Hematopoietic multipotent progenitor cell treated with erythropoietin and hydrocortisone succinate and interleukin-3 and kit ligand, for 6 days (in vitro differentiated cells): ENCODE data around the gene DISP2.
A peak's percentile ranks its signal among the peaks of the same experiment; 100 is the strongest.

ENCODE experiments used
- DNase-seq: peaks from one replicate; pipeline ENCODE4 v3.0.0-alpha.2; 2015

Gene DISP2

DNA sequence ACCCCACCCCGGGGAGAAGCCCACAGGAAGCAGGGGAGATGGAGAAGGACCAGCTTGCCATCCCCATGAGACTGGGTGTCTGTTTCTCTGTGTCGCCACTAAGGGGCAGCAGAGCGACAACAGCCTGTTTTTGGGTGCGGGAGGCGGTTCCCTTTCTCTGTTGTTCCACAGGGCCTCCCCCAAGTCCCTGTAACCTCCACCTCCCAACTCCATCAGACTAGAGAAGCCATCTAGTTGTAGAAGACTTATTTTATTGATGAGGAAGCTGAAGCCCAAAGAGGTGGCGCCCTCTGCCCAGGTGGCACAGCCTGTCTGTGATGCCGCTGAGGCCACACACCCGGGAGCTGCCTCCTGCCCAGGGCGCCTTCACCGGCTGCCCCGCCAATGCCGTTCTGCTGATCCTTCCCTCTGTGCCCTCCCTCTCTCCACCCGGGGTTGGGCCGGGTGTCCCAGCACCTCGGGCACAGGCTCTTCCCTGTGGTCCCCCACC lies 13.3 kb upstream of the DISP2 start:
- DNase-seq = peak; percentile 89

DNA sequence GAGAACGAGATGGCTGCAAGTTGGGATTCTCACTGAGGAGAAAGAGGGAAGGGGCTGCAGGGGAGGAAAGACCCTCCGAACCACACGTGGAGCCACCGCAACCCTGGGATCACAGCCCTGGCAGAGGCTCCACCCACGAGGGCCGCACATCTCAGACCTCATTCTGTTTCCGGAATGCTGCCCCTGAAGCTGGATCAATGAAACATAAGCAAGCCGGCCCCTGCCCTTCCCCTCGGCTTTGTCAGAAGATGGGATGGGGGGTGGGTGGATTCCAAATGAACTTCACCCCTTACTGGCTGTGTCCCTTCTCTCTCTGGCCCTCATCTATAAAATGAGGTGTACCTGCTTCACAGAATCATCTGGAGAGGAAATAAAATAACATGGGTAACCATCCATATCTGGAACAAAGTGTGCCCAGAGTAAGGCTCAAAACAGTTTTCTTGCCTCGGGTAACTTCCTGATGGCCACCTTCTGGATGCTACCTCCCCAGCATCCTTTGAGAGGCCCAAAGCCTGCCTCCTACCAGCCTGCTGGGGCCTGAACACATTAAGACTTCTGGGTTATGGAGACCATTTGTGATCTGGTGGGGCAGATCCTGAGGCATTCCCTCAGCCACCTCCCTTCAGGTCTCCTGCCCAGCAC lies 12.7 kb upstream of the DISP2 start:
- DNase-seq = no peak

DNA sequence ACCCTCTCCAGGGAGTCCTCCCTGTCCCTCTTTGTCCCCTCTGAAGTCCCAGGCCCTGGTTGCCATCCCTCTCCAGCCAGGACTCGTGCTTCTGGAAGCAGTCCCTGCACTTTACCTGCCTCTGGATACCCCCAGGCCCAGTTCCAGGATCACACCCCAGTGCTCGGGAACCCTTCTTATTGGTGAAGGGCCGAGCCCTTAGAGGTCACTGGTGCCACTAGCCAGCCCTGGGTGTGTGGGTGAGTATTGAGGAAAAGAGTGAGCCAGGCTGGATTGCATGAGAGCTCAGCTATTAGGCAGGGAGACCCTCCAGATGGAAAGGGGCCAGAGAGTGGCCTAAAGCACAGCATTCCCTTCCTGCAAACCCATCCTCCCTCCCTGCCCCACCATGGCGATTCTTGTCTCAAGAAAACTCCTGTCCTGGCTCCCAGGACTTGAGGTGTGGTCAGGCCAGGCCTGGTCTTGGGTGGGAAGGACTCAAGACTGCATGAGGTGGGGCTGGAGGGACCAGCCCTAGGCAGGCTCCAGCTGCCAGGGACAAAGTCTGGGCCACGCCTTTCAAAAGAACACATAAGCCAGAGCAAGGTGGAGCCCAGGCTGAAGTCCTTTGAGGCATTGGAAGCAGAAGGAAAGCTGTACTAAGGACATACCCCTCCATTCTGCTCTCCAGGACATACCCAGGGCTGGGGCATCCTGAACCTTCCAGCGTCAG lies 12.0 kb upstream of the DISP2 start:
- no peak for DNase-seq

DNA sequence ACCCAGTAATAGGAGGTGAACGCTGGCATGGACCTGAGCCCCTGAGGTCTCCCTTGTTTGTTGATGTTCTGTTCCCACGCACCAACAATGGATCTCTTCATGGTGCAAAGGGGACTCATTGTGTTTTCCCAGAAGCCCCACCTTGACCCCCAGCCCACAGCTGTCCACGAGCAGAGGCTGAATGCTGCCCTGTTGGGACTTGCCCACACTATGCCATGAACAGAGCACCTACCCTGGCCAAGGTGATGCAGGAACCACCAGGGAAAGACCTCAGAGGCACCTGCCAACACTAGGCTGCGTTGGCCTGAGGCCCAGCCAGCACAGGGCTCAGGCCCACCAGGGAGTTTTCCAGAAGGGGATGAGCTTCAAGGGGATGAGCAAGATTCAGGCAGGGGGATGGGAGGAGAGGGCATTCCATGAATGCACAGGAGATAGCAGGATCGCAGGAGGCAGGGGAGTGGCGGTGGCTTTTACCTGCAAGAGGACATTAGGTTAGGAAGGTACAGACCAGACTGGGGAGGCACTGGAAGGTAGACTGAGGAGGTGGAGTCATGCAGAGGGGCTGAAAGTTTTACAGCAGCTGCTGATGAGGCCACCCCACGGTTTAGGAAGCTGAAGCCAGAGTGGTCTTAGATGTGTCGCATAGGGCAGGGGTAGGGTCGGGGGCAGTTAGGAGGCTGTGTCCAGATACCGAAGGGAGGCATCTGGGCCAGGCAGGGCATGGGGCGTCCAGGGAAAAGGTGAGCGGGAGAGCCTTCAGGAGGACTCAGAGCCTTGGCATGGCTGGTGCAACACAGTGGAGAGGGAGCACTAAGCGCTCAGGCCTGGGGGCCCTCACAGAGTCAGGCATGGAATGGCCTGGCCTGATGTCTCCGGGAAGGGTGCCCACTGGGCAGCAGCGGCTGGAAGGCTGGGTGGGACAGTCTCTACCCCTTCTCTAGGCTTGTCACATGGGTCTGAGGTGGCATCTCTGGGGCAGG lies 11.2 kb upstream of the DISP2 start:
- no peak for DNase-seq

DNA sequence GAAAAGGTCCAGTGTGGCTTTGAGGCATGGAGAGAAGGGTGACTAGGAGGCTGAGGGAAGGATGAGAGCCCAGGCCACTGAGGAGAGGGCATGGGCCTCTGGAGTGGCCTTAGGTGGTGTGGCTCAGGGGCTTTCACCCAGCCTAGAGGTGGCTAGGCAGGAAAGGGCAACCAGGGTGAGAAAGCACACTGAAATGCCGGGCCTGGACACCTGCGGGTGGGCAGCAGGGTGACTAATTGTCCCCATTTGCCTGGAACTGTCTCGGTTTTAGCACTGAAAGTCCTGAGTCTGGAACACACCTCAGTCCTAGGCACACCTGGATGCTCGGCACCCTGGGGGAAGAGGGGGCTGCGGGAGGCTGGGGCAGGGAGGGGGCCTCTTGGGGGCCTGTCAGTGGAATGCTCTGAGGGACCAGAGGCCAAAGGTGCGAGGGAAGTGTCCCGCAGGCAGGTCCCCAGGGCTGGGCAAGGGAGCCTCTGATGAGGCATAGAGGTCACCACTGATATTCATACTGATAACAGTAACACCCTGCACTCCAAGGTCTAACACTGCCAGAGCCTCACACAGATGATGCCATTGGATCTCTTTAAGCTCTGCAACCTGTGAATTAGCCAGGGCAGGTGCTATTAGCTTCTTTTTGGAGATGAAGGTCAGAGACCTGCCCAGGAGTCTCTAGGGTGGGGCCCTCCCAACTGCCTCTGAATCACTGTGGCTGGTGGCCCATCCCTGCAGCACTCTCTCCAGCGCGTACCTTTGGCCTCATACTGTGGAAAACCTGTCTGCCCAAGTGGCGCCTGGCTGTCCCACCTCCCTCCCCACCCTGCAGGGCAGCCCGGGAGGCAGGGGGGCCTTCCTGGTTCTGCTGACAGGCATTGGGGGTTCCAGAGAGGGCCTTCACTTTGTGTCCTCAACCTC lies 10.2 kb upstream of the DISP2 start:
- DNase-seq = no peak

DNA sequence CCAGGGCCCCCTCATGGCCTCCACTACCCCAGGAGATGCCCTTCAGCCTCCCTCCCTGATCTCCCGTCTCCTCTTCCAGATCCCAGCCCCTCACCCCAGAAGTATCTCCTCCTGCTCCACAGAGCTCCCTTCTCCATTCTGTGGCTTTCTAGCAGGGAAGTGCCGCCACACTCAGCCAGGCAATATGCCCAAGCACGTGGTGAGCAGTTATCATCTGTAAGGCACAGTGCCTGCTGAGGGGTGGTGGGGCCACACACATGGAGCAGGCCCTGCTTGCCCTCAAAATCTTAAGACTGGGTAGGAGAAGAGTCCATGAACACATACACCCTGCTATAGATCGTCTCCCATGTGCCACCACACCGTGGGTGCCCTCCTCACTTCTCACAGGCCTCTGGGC lies 9.5 kb upstream of the DISP2 start:
- DNase-seq = peak; percentile 53

DNA sequence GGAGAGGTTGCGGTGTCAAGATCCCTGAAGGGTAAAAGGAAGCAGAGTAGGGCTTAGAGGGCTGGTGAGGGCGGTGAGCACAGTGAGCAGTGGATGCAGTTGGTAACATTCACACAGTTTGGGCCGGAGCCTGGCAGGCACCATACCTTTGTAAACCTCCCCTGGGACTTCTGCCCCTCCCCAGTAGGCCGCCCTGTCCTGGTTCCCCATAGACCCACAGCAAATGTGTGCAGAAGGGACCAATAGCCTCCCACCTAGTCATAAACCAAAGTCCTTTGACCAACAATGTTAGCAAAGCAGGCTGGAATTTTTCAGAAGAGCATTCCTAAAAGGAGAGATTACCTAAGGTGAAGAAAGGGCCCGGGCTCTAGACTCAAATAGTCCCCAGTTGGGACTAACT lies 8.9 kb upstream of the DISP2 start:
- DNase-seq = no peak

DNA sequence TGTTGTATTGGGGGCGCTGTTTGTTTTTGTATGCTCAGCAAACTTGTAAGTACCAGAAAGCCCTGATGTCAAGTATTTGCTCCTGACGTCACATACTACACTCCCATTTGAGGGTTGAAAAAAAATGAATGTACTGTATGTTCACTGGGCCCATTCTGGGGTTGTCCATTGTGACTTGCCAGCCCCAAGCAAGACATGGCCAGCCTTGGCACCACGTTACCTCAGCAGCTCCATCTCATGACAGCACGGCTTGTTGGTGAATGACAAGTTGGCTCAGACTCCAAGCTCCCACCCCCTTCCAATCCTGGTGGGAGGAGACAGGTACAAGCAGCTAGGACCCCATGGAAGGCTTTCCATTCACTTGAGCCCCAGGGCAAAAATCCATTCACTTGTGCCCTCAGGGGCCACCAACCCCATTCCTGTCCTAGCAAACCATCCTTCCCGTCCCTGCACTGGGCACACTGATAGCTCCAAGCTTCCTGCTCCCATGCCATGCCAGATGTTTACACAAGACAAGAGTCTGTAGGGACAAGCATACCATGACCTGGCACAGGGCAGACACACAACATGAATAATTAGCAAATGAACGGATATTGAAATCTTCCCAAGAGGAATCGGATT lies 5.6 kb upstream of the DISP2 start:
- no peak for DNase-seq

DNA sequence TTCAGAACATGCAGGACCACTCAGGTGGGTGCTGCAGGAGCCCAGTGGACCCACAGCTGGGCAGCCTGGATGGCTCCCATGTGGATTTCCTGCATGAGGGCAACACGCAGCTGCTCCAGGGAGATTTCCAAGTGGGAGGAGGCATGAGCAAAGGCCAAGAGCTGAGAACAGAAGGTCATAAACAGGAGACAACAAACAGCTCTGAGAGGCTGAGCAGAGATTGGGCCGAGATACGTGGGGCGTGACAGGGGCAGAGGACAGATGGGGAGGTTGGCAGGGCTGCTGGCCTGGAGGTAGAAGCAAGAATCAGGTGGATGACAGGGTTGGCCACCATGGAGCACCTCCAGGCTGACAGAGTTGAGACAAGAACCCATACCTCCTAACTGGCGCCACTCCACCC lies 4.3 kb upstream of the DISP2 start:
- no peak for DNase-seq

DNA sequence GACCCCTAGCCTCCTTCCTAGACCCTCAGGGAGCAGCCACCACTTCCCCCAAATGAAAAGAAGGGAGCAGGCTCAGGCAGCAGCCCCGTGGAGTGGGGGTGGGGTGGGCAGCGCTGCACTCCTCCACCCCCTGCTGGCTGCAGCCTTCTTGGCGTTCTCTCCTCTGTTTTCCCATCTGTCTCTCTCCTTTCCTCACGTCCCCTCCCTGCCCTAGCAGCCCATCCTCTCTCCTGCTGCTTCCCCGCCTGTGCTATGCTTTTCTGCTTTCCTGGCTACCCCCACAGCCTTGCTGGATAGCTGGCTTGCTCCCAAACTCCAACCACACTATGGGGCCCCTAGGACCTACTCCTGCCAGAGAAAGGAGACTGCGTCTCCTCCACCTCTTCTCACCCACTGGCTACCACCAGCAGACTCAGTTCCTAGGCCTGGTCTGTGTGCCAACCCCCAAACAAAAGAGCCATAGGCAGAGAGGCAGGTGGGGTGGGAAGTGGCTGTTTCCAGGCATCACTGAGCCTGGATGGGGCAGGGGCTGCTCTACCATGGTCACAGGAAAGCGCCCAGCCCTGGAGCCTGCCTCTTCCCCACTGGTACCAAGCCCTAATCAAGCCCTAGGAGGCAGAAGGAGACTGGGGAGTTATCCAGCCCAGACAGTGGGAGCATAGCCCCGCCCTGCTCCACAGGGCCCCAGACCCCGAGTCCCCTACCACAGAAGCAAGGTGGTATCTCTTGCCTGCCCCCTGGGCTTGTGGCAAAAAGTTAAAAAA lies 3.4 kb upstream of the DISP2 start:
- DNase-seq = peak; percentile 73

DNA sequence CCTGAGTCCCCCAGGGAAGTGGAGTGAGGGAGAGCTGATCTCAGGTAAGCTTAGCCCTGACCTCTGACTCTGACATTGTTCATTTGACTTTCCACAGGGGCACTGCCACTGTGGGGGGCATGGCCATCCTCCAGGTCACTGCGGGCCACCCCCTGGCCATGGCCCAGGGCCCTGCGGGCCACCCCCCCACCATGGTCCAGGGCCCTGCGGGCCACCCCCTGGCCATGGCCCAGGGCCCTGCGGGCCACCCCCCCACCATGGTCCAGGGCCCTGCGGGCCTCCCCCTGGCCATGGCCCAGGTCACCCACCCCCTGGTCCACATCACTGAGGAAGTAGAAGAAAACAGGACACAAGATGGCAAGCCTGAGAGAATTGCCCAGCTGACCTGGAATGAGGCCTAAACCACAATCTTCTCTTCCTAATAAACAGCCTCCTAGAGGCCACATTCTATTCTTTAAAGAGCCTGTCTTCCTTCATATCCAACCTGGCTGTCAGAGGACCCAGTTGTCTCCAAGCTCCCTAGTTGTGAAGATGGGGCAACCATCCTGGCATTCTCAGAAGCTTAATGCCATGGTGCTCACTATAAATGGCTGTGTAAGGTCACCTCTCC lies 1.9 kb upstream of the DISP2 start:
- DNase-seq = no peak

DNA sequence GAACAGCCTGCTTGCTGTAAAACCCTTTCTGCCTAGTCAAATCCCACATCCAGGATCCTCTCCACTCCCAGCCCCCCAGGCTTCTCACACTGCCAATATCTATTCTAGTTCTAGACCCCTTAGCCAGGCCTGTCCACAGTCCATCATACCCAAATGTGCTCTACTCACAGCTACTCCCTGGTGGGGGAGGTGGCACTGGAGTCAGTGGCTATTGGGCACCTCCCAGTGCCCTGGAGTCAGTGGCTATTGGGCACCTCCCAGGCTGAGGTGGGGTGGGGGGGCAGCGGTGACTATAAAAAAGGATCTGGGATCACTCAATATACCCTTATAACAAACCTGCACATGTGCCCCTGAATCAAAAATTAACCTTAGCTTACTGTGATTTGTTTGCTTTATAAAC lies 773 bp upstream of the DISP2 start:
- DNase-seq = no peak

DNA sequence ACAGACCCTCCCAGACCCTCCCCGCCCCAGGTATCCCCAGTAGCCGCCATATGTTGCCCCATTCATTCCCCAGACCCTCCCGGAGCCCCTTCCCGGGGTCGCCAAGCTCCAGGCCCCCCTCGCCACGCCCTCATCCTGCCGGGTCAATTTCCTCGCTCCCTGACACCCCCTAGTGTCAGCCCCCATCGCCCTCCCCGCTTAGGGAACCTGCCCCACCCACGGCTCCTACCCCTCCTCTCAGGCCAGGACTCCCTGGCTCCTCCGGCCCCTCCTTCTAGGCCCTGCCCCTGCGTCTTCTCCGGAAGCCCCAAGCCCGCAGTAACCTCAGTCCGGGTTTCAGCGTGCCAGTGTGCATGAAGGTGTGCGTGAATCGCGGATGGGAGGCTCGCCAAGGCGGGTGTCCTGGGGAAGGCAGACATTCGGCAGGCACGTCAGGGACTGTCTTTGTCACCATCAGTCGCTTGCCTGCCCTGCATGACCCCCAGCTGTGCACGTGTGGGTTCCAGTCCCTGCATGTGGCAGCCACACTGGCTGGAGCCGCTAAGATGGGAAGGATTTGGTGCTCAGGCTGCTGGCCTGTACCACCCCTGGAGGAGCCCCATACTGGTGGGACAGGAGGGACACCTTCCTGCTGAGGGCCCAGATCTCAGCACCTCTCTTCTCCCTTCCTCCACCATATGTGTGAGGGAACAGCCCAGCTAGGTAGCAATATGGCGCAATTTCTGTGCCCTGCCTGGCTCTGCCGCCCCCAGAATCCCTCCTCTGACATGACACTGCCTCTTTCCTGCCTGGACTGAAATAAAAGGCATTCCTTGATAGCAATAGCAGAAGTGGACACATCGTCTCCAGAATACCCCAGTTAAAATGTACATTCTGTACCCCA lies 693 bp downstream of the DISP2 start:
- no peak for DNase-seq

DNA sequence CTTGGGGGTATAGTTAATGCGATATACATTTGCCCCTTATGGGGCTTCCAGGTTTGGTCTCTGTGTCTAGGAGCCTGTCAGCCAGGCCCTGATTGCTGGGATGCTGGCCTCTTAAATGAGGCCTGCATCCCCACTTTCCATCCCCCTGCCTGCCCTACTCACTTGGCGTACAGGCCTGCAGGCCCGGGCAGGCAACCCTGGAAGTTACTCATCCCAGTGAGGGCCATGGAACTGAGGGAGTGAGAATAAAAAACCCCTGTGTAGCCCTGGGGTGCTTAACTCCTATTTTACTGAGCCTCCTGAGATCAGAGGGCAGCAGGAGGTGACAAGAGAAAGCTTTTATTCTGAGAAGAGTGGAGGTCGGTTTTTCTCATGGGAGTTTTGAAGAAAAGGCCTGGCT lies 2.0 kb downstream of the DISP2 start:
- DNase-seq = no peak

DNA sequence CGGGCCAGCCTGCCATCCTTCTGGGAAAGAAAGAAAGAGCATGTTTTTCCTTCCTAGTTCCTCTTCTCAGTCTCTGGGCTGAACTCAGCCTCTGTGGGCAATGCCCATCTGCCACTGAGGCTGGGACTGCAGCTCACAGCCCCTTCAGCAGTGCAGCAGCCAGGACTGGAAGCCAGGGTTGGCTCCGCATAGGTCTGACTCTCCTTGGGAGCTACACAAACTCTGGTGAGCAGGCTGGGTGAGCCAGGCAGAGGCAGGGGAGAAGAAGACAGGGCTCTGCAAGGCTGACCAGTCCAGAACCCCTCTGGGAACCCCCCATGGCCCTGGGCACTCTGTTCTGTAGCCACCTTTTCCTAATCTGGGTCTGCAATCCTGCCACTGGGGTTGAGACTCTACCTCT lies 3.6 kb downstream of the DISP2 start:
- DNase-seq = no peak

DNA sequence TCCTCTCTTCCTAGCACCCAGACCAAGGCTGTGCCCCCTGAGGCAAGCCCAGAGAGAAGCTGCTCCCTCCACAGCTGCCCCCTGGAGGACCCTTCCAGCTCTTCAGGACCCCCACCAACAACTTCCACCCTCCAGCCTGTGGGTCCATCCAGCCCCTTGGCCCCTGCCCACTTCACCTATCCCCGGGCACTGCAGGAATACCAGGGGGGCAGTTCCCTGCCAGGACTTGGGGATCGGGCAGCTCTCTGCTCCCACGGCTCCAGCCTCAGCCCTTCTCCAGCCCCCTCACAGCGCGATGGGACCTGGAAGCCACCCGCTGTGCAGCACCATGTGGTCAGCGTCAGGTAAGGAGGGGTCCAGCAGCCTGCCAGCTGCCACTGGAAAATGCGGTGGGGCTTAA lies 5.6 kb downstream of the DISP2 start:
- DNase-seq = no peak

DNA sequence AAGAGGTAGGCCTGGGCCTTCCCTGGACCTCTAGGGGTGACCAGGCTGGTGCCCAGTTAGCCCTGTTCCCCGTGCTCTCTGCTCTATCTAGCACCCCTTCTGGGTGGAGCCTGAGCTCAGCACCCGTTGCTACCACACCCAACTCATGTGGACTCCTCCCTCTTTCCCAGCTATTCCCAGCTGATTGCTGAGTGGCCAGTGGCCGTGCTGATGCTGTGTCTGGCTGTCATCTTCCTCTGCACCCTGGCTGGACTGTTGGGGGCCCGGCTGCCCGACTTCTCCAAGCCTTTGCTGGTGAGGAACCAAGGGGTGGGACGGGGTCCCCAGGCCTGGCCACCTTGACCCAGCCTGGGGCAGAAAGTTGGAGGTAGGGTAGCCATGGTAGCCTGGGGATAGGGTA lies 6.2 kb downstream of the DISP2 start:
- DNase-seq = peak; percentile 58

DNA sequence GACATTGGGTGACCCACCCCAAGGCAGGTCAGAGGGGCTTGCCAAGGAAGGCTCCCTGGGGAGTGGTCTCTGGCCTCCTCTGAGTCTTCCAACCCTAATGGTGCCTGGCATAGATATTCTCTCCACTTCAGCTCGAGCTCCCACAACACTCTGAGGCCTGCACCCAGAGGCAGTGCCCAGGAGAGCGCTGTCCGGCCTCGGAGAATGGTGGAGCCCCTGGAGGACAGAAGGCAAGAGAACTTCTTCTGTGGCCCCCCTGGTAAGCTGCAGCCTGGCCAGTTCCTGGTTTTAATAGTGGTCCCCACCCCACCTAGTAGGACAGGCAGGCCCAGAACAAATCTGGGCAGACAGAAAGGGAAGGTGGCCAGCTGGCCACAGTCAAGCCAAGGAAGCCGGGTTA lies 7.0 kb downstream of the DISP2 start:
- DNase-seq = no peak

DNA sequence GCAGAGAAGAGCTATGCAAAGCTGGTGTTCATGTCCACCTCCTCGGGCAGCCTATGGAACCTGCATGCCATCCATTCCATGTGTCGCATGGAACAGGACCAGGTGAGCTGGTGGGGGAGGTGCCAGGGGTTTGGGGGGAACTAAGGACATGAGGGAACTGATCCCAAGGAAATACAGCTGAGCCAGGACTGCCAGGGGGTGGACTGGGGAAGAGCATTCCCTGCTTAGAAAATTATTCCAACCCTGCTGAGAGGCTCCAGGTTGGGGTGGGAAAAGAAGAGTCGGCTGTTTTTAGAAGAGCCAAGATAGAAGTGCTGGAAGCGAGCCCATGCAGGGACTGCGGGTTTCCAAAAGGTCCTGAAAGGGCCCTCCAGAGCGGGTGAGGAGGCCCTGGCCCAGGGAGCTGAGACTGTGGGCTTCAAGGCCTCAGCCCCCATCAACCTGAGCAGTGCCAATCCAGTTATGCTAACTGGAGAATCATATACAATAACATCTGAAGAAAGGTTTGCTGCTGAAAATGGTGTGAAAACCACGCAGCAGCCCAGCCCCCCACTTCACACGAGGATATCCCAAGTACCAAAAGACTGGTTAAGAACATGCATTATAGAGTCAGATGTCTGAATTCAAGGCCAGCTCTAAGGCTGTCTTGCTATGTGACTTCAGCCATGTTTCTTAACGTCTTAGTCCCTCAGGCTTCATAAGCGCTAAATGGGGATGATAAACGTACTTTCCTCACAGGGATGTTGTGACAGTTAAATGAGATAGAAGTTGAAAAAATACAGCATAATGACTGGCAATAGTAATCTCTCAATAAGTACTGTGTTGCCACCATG lies 7.8 kb downstream of the DISP2 start:
- DNase-seq = no peak
